OCI-LY1 (cell line): ENCODE measurements around the gene FETUB.

Source experiments
- EZH2 ChIP-seq: fragments of 200-600 bp; sonication (generic), shearing (Covaris generic); IDR thresholded peaks from 2 replicates; pipeline ENCODE4 v1.8.0; 2017; ENCODE audit warnings: borderline replicate concordance, mixed run types, mild to moderate bottlenecking, antibody characterized with exemption, low read length, moderate library complexity, mixed read lengths
- TF ChIP-seq, protein P1 (sequence below): fragments of 200-600 bp; sonication (generic), shearing (Covaris generic); IDR thresholded peaks from 2 replicates; pipeline ENCODE4 v1.5.1; 2017; ENCODE audit warnings: mild to moderate bottlenecking, antibody characterized with exemption, low read length, moderate library complexity, mixed read lengths

DNA sequence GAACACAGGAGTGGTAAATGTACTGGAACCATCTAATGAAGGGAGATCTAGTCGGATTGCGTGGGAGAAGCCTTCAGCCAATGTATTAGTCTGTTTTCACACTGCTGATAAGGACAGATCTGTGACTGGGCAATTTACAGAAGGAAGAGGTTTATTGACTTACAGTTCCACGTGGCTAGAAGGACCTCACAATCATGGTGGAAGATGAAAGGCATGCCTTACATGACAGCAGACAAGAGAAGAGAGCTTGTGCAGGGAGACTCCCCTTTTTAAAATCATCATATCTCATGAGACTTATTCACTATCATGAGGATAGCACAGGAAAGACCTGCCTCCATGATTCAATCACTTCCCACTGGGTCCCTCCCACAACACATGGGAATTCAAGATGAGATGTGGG lies 42.6 kb downstream of the FETUB start:
- TF ChIP-seq, protein P1, sequence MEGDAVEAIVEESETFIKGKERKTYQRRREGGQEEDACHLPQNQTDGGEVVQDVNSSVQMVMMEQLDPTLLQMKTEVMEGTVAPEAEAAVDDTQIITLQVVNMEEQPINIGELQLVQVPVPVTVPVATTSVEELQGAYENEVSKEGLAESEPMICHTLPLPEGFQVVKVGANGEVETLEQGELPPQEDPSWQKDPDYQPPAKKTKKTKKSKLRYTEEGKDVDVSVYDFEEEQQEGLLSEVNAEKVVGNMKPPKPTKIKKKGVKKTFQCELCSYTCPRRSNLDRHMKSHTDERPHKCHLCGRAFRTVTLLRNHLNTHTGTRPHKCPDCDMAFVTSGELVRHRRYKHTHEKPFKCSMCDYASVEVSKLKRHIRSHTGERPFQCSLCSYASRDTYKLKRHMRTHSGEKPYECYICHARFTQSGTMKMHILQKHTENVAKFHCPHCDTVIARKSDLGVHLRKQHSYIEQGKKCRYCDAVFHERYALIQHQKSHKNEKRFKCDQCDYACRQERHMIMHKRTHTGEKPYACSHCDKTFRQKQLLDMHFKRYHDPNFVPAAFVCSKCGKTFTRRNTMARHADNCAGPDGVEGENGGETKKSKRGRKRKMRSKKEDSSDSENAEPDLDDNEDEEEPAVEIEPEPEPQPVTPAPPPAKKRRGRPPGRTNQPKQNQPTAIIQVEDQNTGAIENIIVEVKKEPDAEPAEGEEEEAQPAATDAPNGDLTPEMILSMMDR = no peak
- TF ChIP-seq EZH2 = no peak
